SH-SY5Y (cell line): Measurements from ENCODE around the gene CBY2.

Experiments used
- GATA2 ChIP-seq: IDR thresholded peaks from 2 replicates; pipeline ENCODE4 v1.6.1; 2011; ENCODE audit warnings: mild to moderate bottlenecking, low read depth, low read length
- GATA3 ChIP-seq: IDR thresholded peaks from 2 replicates; pipeline ENCODE4 v1.6.1; 2011; ENCODE audit warnings: low read depth, mild to moderate bottlenecking, low read length, moderate library complexity

GRCh38 chr13:45728759-45729158 lies 26.6 kb downstream of the CBY2 start:
- TF ChIP-seq GATA3 (no peak), GATA2 (no peak)
